ENCODE results near the gene ITCH.
"Not testable (repeated sequence)": the region's sequence is repeated elsewhere in the genome, so short reads cannot be mapped to it uniquely, and the experiment has no call there.

ITCH gene

DNA sequence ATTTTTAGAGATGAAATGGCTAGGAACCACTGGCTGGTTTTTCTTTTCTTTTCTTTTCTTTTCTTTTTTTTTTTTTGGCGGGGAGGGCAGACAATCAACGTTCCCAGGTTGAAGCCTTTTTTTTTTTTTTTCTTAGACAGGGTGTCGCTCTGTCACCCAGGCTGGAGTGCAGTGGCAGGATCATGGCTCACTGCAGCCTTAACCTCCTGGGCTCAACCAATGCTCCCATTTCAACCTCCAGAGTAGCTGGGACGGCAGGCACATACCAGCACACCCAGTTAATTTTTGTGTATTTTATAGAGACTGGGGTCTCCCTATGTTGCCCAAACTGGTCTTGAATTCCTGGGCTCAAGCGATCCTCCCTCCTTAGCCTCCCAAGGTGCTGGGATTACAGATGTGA, 18.8 kb upstream of the ITCH start:
- DNase-seq = no peak

DNA sequence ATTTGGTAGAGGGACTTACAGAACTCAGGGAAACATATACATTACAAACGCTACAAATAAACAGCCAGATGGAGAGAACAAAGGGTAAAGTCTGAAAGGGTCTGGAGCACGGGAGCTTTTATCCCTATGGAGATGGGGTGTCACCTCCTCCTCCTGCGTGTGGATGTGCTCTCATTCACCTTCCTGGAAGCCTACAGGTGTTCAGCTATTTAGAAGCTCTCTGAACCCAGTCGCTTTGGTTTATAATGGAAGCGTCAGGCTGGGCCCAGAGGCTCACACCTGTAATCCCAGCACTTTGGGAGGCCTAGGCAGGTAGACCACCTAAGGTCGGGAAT, 17.7 kb upstream of the ITCH start:
- no peak for DNase-seq

DNA sequence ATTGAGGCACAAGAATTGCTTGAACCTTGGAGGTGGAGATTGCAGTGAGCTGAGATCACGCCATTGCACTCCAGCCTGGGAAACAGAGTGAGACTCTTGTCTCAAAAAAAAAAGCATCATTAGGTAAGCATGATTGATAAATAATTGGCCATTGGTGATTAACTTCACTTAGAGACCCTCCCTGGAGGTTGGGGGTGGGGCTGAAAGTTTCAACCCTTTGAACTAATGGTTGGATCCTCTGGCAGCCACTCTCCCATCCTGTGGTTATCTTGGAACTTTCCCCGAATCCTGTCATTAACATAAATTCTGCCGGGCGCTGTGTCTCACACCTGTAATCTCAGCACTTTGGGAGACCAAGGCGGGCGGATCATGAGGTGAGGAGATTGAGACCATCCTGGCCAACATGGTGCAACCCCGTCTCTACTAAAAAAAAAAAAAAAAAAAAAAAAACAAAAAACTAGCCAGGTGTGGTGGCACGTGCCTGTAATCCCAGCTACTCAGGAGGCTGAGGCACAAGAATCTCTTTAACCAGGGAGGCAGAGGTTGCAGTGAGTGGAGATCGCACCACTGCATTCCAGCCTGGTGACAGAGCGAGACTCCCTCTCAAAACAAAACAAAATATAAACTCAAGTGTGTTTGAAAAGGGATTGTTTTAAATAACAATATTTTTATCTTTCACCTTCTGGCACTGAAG, 17.1 kb upstream of the ITCH start:
- not testable (repeated sequence) for DNase-seq

DNA sequence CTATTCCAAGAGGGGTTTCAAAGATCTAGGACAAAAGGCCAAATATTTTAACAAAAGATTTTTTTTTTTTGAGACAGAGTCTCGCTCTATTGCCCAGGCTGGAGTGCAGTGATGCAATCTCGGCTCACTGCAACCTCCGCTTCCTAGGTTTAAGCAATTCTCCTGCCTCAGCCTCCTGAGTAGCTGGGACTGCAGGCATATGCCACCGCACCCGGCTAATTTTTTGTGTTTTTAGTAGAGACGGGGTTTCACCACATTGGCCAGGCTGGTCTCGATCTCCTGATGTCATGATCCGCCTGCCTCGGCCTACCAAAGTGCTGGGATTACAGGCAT, 16.6 kb upstream of the ITCH start:
- not testable (repeated sequence) for DNase-seq

DNA sequence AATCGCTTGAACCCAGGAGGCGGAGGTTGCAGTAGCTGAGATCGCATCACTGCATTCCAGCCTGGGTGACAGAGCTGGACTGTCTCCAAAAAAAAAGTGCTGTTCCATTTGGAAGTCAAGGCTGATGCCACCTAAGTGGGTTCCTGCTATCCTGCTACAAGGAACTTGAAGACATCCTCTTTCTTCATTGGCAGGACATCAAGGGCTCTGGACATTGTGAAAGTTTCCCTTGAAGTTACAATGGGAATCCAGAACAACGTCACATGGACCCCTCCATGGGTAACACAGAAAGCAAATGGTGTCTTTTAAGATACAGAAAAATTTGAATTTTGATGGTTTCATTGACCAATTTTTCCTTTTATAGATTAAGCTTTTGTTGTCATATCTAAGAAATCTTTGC, 15.5 kb upstream of the ITCH start:
- no peak for DNase-seq

DNA sequence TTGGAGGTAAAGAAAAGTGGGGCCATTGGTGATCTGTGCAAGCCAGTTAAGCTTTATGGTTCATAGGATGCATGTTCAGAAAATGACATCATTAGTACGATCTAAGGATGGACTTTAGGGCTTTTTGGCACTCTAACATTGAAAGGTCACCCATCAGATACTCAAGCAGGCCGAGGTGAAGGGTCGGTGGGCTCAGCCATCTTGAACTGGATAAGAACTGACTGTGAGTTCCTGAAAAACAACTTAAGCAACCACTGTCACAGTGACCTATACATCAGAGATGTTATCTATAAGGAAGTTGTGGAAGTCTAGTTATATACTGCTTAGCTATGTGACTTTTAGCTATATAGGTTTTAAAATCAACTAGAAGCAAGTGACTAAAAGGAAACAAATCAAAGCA, 13.0 kb upstream of the ITCH start:
- no peak for DNase-seq

DNA sequence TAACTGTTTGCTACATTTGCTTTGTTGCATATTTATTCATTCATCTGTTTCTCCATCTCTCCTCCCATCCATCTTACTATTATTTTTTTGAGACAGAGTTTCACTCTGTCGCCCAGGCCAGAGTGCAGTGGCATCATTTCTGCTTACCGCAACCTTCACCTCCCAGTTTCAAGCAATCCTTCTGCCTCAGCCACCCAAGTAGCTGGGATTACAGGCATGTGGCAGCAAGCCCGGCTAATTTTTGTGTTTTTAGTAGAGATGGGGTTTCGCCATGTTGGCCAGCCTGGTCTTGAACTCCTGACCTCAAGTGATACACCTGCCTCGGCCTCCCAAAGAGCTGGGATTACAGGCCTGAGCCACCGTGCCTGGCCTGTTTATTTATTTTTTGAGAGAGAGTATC, 9.6 kb upstream of the ITCH start:
- DNase-seq = not testable (repeated sequence)

DNA sequence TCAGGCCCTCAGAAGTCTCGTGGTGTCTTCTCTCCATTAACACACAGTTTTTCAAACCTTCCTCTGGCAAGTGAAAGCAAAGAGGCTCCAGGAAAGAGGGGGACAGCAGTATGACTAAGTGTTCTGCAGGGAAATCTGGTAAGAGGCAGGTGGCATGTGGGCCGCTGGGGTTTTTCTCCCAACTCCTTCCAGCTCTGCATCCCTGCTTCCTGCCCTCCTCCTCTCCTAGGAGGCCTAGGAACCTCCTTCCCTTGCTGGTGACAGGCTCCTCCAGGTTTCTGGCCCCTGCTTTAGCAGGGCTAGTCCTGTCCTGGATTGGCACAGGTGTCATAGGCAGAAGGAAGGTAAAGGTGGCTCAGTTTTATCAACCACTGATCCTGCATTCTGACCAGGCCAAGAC, 7.6 kb upstream of the ITCH start:
- no peak for DNase-seq

DNA sequence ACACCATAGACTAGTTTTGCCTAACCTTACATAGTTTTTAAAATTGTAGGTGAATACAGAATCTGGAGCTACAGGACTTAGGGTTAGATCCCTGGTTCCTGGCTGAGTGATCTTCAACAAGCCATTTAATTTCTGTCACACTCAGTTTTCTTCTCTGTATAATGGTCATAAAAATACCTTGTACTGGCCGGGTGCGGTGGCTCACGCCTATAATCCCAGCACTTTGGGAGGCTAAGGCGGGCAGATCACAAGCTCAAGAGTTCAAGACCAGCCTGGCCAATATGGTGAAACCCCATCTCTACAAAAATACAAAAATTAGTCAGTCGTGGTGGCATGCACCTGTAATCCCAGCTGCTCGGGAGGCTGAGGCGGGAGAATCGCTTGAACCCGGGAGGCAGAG, 3.3 kb upstream of the ITCH start:
- not testable (repeated sequence) for DNase-seq

DNA sequence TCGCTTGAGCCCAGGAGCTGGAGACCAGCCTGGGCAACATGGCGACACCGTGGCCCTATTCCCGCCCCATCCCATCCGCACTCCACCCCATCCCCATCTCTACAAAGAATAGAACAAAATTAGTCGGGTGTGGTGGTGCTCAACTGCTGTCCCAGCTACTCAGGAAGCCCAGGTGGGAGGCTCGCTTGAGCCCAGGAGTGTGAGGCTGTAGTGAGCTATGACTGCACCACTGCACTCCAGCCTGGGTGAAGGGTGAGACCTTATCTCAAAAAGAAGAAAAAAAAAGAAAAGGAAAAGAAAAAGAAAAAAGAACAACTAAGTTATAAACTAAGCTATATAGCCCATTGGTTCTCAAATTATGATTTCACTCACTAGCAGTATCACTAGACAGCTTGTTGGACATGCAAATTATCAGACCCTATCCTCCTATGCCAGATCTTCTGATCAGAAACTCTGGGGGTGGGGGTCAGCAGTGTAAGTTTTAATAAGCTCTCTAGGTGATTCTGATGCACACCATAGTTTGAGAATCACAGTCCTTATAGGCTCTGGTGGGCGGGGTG, 491 bp upstream of the ITCH start:
- no peak for DNase-seq

DNA sequence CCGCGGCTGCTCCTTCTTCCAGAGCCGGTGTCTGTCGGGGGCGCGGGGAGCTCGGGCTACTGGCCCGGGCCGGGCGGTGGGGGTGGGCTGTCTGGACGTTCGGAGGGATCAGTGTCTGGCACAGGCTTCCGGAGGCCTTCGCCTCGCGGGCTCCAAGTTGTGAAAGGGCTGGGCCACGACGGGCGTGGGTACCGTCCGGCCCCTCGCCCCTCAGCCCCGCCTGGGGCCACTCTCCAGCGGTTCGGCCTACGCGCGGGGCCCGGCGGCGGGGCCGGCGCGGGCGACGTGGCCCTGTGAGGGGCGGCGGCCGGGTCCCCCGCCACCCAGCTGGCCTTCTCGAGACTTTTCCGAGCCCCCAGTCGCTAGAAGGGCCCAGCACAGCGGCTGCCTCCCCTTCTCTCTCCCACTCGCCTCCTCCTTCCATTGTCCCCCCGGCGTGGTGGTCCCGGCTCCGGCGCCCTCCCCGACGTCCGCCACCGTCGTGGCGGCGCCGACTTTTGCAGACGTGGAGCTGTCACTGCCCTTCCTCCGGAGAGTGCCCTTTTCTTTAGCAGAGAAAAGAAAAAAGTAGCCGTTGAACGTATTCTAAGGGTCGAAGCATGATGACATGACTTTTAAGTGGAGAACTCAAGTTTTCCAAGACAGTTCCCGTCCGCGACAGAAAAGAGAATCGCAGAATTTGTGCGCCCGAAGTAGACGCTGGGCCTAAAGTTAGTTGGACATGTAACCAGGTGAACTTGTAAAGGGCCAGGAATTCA, 571 bp downstream of the ITCH start:
- DNase-seq = no peak

DNA sequence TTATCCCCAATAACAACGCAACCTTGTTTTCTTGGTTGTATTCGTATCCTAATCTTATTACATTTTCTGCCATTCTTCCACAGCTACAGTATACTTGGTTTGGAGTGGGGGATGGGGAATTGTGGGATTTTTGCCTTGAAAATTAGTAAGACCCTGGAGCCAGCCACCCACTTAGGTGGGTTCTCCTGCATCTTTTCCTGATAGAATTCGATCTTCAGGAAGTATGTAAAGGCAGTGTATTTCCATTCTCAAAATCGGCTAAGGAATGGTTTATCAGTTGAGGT, 1.1 kb downstream of the ITCH start:
- no peak for DNase-seq

DNA sequence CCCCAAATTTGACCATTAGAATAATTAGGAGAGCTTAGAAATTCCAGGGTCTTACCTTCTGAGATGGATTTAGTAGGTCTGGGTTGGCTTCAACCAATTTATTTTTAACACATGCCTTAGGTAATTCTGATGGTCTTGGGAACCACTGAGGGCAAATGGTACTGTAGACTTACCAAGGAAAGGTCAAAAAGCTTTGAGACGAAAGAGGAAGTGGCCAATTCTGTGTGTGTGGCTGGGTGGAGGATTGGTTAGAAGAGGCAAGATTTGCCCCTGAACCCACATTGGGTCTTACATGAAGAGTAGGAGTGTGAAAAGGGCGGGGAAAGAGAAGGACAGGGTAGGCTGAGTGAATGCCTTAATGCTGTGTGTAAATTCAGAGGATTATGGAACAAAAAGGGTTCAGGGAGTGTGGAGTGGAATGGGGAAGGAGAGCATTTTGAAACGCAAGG, 2.7 kb downstream of the ITCH start:
- no peak for DNase-seq

DNA sequence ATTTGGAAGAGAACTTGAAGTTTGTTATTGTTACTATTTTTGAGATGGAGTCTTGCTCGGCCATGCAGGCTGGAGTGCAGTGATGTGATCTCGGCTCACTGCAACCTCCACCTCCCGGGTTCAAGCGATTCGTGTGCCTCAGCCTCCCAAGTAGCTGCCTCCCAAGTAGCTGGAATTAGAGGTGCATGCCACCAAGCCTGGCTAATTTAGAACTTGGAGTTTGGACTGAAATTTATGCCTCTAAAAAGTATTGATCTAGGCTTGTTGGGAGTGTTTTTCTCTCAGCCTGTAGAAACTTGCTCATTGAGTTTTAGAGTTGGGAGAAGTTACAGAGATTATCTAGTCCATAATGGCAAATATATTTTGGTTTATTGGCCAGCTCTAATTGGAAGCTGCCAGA, 4.1 kb downstream of the ITCH start:
- no peak for DNase-seq

DNA sequence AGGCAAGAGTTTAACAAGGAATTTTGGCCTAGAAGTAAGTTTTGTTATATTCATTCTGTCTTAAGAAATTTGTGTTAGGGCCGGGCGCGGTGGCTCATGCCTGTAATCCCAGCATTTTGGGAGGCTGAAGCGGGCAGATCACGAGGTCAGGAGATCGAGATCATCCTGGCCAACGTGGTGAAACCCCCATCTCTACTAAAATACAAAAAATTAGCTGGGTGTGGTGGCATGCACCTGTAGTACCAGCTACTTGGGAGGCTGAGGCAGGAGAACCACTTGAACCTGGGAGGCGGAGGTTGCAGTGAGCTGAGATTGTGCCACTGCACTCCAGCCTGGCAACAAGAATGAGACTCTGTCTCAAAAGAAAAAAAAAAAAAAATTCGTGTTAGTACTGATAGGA, 4.8 kb downstream of the ITCH start:
- not testable (repeated sequence) for DNase-seq

DNA sequence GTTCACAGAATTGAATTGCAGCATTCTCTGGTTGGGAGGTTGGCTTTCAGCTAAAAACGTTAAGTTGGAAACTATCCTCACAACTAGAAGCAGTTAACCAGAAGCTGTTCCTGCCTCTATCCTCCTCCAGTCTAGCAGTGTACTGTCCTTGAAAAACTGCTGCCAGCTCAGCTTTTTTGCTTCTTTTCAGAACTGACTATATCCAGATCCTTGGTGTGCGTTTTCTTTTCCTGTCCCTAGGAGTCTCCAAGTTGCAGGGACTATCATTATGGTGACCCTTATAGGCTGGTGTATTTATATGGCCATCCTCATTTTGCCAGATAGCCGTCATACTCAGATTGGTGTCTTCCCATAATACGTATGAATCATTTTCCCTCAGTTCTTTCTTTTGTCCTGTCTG, 5.5 kb downstream of the ITCH start:
- DNase-seq = no peak

DNA sequence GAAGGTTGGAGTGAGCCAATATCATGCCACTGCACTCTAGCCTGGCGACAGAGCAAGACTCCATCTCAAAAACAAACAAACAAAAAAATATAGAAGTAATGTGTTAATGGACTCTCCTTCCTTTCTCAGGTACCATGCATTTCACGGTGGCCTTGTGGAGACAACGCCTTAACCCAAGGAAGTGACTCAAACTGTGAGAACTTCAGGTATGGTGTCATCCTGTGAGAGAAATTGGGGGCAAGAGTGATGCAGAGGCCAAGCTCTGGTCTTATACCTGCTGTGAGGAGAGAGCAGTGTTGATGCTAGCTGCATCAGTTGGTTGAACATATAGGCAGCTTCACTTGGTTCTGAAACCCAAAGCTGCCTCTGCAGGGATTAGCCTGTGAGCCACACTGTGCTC, 6.2 kb downstream of the ITCH start:
- no peak for DNase-seq

DNA sequence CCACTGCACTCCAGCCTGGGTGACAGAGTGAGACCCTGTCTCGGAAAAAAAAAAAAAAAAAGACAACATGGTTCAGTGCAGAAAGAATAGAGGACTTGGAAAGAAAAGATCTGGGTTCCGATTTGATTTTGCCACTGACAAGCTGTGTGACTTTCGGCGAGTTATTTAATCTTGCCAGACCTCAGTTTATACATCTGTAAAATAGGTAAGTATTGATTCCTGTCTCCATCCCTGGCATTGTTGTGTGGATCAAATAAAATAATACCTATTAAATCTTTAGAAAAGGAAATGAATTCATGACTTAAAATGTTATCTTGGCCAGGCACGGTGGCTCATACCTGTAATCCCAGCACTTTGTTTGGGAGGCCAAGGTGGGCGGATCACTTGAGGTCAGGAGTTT, 7.0 kb downstream of the ITCH start:
- no peak for DNase-seq

DNA sequence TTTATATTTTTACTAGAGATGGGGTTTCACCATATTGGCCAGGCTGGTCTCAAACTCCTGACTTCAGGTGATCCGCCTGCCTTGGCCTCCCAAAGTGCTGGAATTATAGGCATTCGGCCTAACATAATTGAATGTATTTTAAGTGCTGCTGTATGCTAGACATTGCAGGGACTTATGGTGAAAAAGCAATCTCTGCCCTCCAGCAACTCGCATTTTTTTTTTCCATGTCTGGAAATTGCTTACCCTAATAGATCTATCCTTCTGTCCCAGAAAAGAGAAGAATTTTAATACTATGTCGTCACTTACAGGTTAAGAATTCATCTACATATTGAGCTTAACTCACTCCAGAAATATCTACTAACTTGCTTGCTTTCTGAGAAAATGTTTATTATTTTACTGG, 10.4 kb downstream of the ITCH start:
- no peak for DNase-seq

DNA sequence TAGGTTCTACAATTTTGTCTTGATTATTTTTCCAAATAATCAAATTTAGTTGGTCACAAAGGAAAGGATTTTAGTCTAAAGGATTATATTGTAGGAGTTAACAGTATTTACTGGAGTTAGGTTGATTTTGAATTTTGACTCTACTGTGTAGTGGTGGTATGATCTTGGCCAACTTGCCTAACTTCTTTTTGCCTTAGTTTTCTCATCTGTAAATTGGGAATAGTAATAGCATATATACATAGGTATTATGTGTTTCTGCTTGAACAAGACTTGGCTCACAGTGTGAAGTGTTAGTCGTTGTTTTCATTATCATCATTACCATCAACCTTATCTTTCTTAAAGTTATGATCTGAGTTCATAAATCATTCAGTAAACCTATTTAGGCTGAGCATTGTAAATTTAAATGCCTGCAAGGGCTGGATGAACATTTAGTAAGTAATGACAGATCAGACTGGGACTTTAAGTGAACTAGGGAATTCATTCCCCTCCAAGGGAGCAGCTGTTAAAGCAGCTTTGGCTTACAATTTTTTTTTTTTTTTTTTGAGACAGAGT, 11.2 kb downstream of the ITCH start:
- DNase-seq = no peak

DNA sequence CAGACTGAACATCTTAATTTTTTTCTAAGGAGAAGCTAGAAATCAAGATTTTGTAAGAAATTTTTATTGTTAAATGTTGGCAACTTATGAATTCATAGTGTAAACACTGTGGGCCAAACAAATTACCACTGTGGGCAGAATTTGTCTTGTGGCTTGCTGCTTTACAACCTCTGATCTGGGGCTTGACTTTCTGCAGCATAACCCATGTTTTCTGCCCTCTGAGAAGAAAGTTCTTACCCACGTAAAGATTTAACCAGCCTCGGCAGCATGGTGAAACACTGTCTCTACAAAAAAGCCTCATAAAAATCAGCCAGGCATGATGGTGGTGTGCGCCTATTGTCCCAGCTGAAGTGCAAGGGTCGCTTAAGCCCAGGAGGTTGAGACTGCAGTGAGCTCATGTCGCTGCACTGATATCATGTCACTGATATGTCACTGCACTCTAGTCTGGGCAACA, 12.9 kb downstream of the ITCH start:
- no peak for DNase-seq

DNA sequence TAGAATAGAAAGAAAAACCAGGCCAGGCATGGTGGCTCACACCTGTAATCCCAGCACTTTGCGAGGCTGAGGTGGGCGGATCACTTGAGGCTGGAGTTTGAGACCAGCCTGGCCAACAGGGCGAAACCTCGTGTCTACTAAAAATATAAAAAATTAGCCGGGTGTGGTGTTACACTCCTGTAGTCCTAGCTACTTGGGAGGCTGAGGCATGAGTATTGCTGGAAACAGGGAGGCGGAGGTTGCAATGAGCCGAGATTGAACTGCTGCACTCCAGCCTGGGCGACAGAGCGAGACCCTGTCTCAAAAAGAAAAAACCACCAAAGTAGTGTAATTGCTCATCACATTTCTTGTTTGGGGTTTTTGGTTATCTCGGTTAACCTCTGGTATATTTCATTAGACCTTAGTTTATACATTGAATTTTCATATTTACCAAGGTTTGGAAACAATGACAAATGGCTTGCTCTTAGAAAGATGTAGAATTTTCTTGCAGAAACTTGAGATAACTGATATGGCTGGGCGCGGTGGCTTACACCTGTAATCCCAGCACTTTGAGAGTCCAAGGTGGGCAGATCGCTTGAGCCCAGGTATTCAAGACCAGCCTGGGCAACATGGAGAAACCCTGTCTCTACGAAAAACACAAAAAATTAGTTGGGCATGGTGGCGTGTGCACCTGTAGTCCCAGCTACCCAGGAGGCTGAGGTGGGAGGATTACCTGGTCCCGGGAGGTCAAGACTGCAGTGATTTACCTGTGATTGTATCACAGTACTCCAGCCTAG, 14.2 kb downstream of the ITCH start:
- DNase-seq = no peak

DNA sequence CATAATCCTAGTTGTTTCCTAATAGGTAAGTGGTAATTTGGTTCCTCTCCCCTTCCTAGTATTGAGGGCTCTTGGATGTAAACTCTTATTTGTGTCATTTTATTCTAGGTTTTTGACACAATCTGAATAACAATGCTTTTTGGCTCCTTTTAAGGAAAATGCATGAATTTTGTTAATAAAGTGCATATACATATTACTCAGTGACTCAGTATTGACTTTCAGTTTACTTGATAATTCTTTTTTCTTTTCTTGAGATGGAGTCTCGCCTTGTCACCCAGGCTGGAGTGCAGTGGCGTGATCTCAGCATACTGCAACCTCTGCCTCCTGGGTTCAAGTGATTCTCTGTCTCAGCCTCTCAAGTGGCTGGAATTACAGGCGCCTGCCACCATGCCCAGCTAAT, 19.1 kb downstream of the ITCH start:
- DNase-seq = no peak
